H1 (cell line): ENCODE data around the gene EML4. TPM values are rescaled to one million over a fixed set of nuclear protein-coding genes. Genes with fewer than 3 reads are reported as not detected.

Source experiments
- CHD1 ChIP-seq: IDR thresholded peaks from 2 replicates; pipeline ENCODE4 v1.6.1; 2012; ENCODE audit warnings: low read depth, low read length, improper control_type of control experiment
- EZH2 ChIP-seq: fragments of 200-600 bp; sonication (generic); IDR thresholded peaks from 2 replicates; pipeline ENCODE4 v1.7.1; 2012; ENCODE audit warnings: low read depth, mild to moderate bottlenecking, moderate library complexity, low read length, inconsistent platforms; ENCODE audit not compliant: severe bottlenecking
- FOSL1 ChIP-seq: IDR thresholded peaks from 2 replicates; pipeline ENCODE4 v1.6.1; 2011; ENCODE audit warnings: mild to moderate bottlenecking, low read depth, low read length, moderate library complexity; ENCODE audit not compliant: insufficient read depth
- SIRT6 ChIP-seq: IDR thresholded peaks from one replicate; pipeline ENCODE4 v1.7.1; 2012; ENCODE audit warnings: low read length, inconsistent platforms
- USF2 ChIP-seq: IDR thresholded peaks from 2 replicates; pipeline ENCODE4 v1.6.1; 2011; ENCODE audit warnings: low read length, improper control_type of control experiment
- ZNF274 ChIP-seq: IDR thresholded peaks from 2 replicates; pipeline ENCODE4 v1.7.0; 2012; ENCODE audit warnings: low read length, borderline replicate concordance; ENCODE audit errors: extremely low read depth
- polyA plus RNA-seq, 7 experiments: library from polyadenylated mRNA; depleted of rRNA in 3 of 7; stranded (reverse) in 5 of 7; unstranded in 2 of 7; fragments of >200 nt in 5 of 7; fragments of 200-250 nt in 2 of 7; gene quantifications; 1 replicate in 5 of 7; 2 replicates in 1 of 7; 4 replicates in 1 of 7; pipeline versions ENCODE4 v1.2.1 to v1.2.3, GENCODE V29; 2011 to 2013; ENCODE audit warnings: missing spikeins in 2 of 7, mixed read lengths in 2 of 7
- total RNA-seq: library from RNA; stranded (reverse); fragmentation: NEBNext Ultra II Directional; extraction: Animal tissue kit (Norgen Biotek cat#: 25700); gene quantifications from 2 replicates; pipeline ENCODE4 v1.2.1, GENCODE V29; 2021

EML4 gene
- total and polyA plus RNA-seq, 2 of the 8 experiments (the other 6 are each of a cell fraction or from before 2014, with no cell fraction given), result 50.1 to 104 TPM

GRCh38 chr2:42363413-42363812 is 194.3 kb downstream of the EML4 start (continued):
- TF ChIP-seq FOSL1 (no peak), EZH2 (no peak), ZNF274 (no peak), CHD1 (no peak), USF2 (no peak), SIRT6 (no peak)
